HepG2 (cell line): ENCODE data around the gene RNPS1. TPM values are rescaled to one million over a fixed set of nuclear protein-coding genes. Genes with fewer than 3 reads are reported as not detected.
A peak's percentile ranks its signal among the peaks of the same experiment; 100 is the strongest.

Source experiments
- ATAC-seq: fragments of 200-7000 bp; cut with Tn5 transposase; 3 replicates; pipeline ENCODE4 v1.9.1; 2020; ENCODE audit warnings: mild to moderate bottlenecking, moderate library complexity
- BruUV-seq: library from RNA; stranded (reverse); fragments of 400-500 nt; replicated peaks from 2 replicates; lab custom pipeline; 2021; lab: Mats Ljungman, UMichigan
- CTCF ChIA-PET: fragments of 300-600 bp; formaldehyde crosslinking; extraction: SDS; loops from one replicate; lab custom pipeline; 2021; ENCODE audit warnings: low total read pairs, inconsistent platforms, low intra/inter-chr PET ratio; lab: Yijun Ruan, JAX
- POLR2A ChIA-PET: fragments of 350-600 bp; sonication (Branson Sonifier 250); formaldehyde crosslinking; loops from one replicate; lab custom pipeline; 2020; ENCODE audit warnings: antibody characterized with exemption, inconsistent platforms; lab: Yijun Ruan, JAX
- DNase-seq: peaks from one replicate; pipeline ENCODE4 v3.0.0-alpha.2; 2015; ENCODE audit warnings: low spot score
- FAIRE-seq: peaks from 3 replicates; lab custom pipeline; 2011; peaks lifted over from hg19 to GRCh38; lab: Jason Lieb, UNC
- H2AFZ ChIP-seq: one replicate; pipeline ENCODE4 v1.6.1; 2011; ENCODE audit warnings: low read length, inconsistent platforms
- H3K27ac ChIP-seq: fragments of 300-600 bp; 3 replicates; pipeline ENCODE4 v1.8.0; 2011; ENCODE audit warnings: mixed run types, mild to moderate bottlenecking, mixed read lengths, low read length, inconsistent platforms; ENCODE audit not compliant: insufficient read depth; ENCODE audit errors: extremely low read length
- H3K27me3 ChIP-seq, 2 experiments: fragments of 200-600 bp in 1 of 2; 2 replicates in 1 of 2; 3 replicates in 1 of 2; pipeline versions ENCODE4 v1.6.0 to v1.8.0; 2011; ENCODE audit warnings: low read length in 2 of 2, mild to moderate bottlenecking in 2 of 2, moderate library complexity in 2 of 2, inconsistent platforms in 1 of 2; ENCODE audit not compliant: insufficient read depth in 2 of 2, control insufficient read depth in 1 of 2
- H3K36me3 ChIP-seq, 2 experiments: fragments of 200-600 bp in 1 of 2; replicated peaks in 1 of 2; 2 replicates in 1 of 2; 3 replicates in 1 of 2; pipeline versions ENCODE4 v1.5.1 to v1.8.0; 2011; ENCODE audit warnings: low read length in 2 of 2, inconsistent platforms in 1 of 2; ENCODE audit not compliant: insufficient read depth in 2 of 2, control insufficient read depth in 1 of 2
- H3K4me1 ChIP-seq: 2 replicates; pipeline ENCODE4 v1.5.1; 2012; ENCODE audit warnings: low read length, inconsistent platforms; ENCODE audit not compliant: insufficient read depth
- H3K4me2 ChIP-seq: 2 replicates; pipeline ENCODE4 v1.6.0; 2011; ENCODE audit warnings: low read depth, low read length, inconsistent platforms
- H3K4me3 ChIP-seq, 3 experiments: fragments of 200-600 bp in 1 of 3; sonication (generic), shearing (Covaris generic) in 1 of 3; replicated peaks in 1 of 3; 2 replicates each; pipeline ENCODE4 v1.5.1; 2011 to 2016; ENCODE audit warnings: low read length in 3 of 3, inconsistent platforms in 2 of 3, low read depth in 2 of 3, mild to moderate bottlenecking in 2 of 3, control low read depth in 1 of 3, mixed read lengths in 1 of 3; ENCODE audit not compliant: insufficient read depth in 1 of 3
- H3K79me2 ChIP-seq: one replicate; pipeline ENCODE4 v1.6.1; 2011; ENCODE audit warnings: low read length, inconsistent platforms; ENCODE audit not compliant: insufficient read depth
- H3K9ac ChIP-seq: 2 replicates; pipeline ENCODE4 v1.6.0; 2011; ENCODE audit warnings: mild to moderate bottlenecking, low read depth, low read length, inconsistent platforms; ENCODE audit not compliant: insufficient read depth
- H3K9me3 ChIP-seq: 2 replicates; pipeline ENCODE4 v1.5.1; 2012; ENCODE audit warnings: mild to moderate bottlenecking, low read length
- H4K20me1 ChIP-seq: 2 replicates; pipeline ENCODE4 v1.6.0; 2011; ENCODE audit warnings: inconsistent platforms, mild to moderate bottlenecking, low read length, moderate library complexity; ENCODE audit not compliant: insufficient read depth
- AGO2 ChIP-seq: fragments of 200-400 bp; formaldehyde crosslinking; optimal IDR thresholded peaks from 2 replicates; pipeline ENCODE3; 2017; ENCODE audit warnings: mild to moderate bottlenecking, low read depth, low read length, moderate library complexity
- ATF4 ChIP-seq, 2 experiments: fragments of 450-650 bp in 1 of 2; sonication (generic) in 1 of 2; formaldehyde crosslinking; IDR thresholded peaks; 2 replicates each; pipeline versions ENCODE4 v1.5.0 to v1.8.0; 2020 to 2022; ENCODE audit warnings: mild to moderate bottlenecking in 1 of 2, missing genetic modification reagents in 1 of 2
- FOXA1 ChIP-seq, 2 experiments: fragments of 450-650 bp in 1 of 2; sonication (generic) in 1 of 2; formaldehyde crosslinking in 1 of 2; IDR thresholded peaks; 2 replicates each; pipeline versions ENCODE4 v1.4.0 to v1.6.1; 2016 to 2020; ENCODE audit warnings: missing genetic modification reagents in 1 of 2
- HOXD1 ChIP-seq: sonication (generic); formaldehyde crosslinking; IDR thresholded peaks from 2 replicates; pipeline ENCODE4 v1.5.0; 2020; ENCODE audit warnings: missing genetic modification reagents
- KDM2A ChIP-seq: sonication (generic); formaldehyde crosslinking; IDR thresholded peaks from 2 replicates; pipeline ENCODE4 v1.4.0; 2020; ENCODE audit warnings: low read depth, missing genetic modification reagents, borderline replicate concordance
- POLR2AphosphoS5 ChIP-seq: IDR thresholded peaks from 2 replicates; pipeline ENCODE4 v1.6.1; 2012; ENCODE audit warnings: low read depth, low read length
- RBM22 ChIP-seq: fragments of 200-400 bp; formaldehyde crosslinking; optimal IDR thresholded peaks from 2 replicates; pipeline ENCODE3; 2017; ENCODE audit warnings: mild to moderate bottlenecking, low read length, moderate library complexity
- REXO4 ChIP-seq: sonication (generic); formaldehyde crosslinking; IDR thresholded peaks from 2 replicates; pipeline ENCODE4 v1.8.0; 2022; ENCODE audit warnings: missing genetic modification reagents, mild to moderate bottlenecking, borderline replicate concordance
- SMAD1 ChIP-seq: sonication (generic); formaldehyde crosslinking; IDR thresholded peaks from 2 replicates; pipeline ENCODE4 v1.4.0; 2020; ENCODE audit warnings: missing genetic modification reagents, low read depth, mild to moderate bottlenecking, borderline replicate concordance
- SPEN ChIP-seq: sonication (generic); formaldehyde crosslinking; IDR thresholded peaks from 2 replicates; pipeline ENCODE4 v1.5.1; 2020; ENCODE audit warnings: low read depth, mild to moderate bottlenecking, missing genetic modification reagents
- SYNCRIP ChIP-seq: fragments of 200-400 bp; formaldehyde crosslinking; IDR thresholded peaks from 2 replicates; pipeline ENCODE4 v1.6.1; 2018; ENCODE audit warnings: mild to moderate bottlenecking, low read depth, low read length; ENCODE audit not compliant: insufficient read depth
- TEAD3 ChIP-seq: optimal IDR thresholded peaks from 2 replicates; pipeline ENCODE3; 2016; ENCODE audit warnings: borderline replicate concordance
- ZBTB7B ChIP-seq: sonication (generic); formaldehyde crosslinking; IDR thresholded peaks from 2 replicates; pipeline ENCODE4 v1.4.0; 2020; ENCODE audit warnings: missing genetic modification reagents
- ZFP91 ChIP-seq: sonication (generic); formaldehyde crosslinking; IDR thresholded peaks from 2 replicates; pipeline ENCODE4 v1.9.0; 2022; ENCODE audit warnings: missing genetic modification reagents, mild to moderate bottlenecking, borderline replicate concordance
- ZNF333 ChIP-seq: sonication (generic); formaldehyde crosslinking; IDR thresholded peaks from 2 replicates; pipeline ENCODE4 v1.4.0; 2020; ENCODE audit warnings: mild to moderate bottlenecking, missing genetic modification reagents, borderline replicate concordance
- ZNF557 ChIP-seq: sonication (generic); formaldehyde crosslinking; IDR thresholded peaks from 2 replicates; pipeline ENCODE4 v1.4.0; 2020; ENCODE audit warnings: missing genetic modification reagents
- WGBS: methylation state at CpG from one replicate; pipeline ENCODE4 v1.1.6; 2017; ENCODE audit warnings: low lambda C conversion rate; 5-methylcytosine and 5-hydroxymethylcytosine counted together
- in situ Hi-C: cut with HindIII; loops from 2 replicates; pipeline ENCODE4 v1.10.0; 2017; ENCODE audit warnings: low pct_unique_long_range_greater_than_20kb; ENCODE audit not compliant: extremely low pct_ligation_motif_present
- intact Hi-C: fragments of 100-400 bp; cut with micrococcal nuclease; formaldehyde crosslinking; loops from one replicate; pipeline ENCODE4 v1.10.0; 2022; ENCODE audit not compliant: unreplicated experiment
- polyA plus RNA-seq, 8 experiments: library from polyadenylated mRNA; depleted of rRNA in 3 of 8; stranded (reverse) in 7 of 8; unstranded in 1 of 8; fragments of >200 nt; fragmentation: Illumina TruSeq in 4 of 8; extraction: Trizol in 4 of 8; gene quantifications; 2 replicates each; pipeline versions ENCODE4 v1.2.1 to v1.2.3, GENCODE V29; 2011 to 2016; ENCODE audit warnings: low read depth in 4 of 8, missing spikeins in 1 of 8, mixed read lengths in 1 of 8; ENCODE audit not compliant: insufficient read depth in 1 of 8
- total RNA-seq, 5 experiments: library from RNA; depleted of rRNA; stranded (reverse); fragments of >200 nt; fragmentation: Illumina TruSeq; extraction: Trizol; gene quantifications; 2 replicates each; pipeline ENCODE4 v1.2.3, GENCODE V29; 2016; ENCODE audit warnings: low read depth in 1 of 5
- TF ChIP-seq, protein P1 (sequence below): sonication (generic); formaldehyde crosslinking; IDR thresholded peaks from 2 replicates; pipeline ENCODE4 v1.5.0; 2020; ENCODE audit warnings: mild to moderate bottlenecking, missing genetic modification reagents, borderline replicate concordance
- TF ChIP-seq, protein P2 (sequence below): IDR thresholded peaks from 2 replicates; pipeline ENCODE4 v1.6.1; 2016; ENCODE audit warnings: missing biosample characterization, missing genetic modification reagents, low read depth

RNPS1 gene
- total and polyA plus RNA-seq, 2 of the 13 experiments (the other 11 are each of a cell fraction or from before 2014, with no cell fraction given): 126 to 133 TPM

DNA sequence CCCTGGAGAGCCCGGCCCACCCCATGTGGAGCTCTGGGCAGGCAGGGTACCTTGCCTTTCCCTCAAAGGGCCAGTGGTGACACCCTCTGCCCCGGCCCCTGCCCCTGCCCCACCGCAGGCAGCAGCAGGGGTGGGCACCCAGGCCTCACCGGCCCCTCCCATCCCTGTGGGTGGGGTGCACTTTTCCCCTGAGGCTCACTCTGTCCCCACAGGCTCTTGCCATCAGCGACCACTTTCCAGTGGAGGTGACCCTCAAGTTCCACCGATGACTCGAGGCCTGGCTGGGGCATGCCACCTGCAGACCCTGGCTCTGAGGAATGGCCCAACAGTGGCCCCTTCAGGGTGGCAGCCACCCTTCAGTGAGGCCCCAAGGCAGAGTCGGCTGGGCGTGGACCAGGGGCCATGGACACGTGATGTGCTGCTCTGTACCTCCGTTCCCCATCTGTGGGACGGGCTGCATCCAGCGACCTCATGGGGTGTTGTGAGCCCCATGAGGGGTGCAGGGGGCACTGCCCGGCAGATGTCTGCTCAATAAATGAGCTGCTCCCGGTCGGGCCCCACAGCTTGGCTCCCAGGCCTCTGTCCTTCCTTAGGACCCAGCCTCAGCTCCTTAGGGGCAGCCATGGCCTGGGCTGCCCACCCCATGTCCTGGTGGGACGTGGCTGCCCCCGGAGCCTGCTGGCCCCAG is 29.6 kb downstream of the RNPS1 start:
- Histone ChIP-seq H2AFZ (no peak overlapping the region), H3K4me3 (no peak overlapping the region), H3K9ac (no peak overlapping the region), H3K9me3 (no peaks in the 10 kb centered on the region), H3K27ac (peak overlapping the region; percentile 37), H3K4me2 (no peak overlapping the region), H4K20me1 (0 out of 2 replicates have a peak, but pooled peaks cover 2% of the 10 kb centered on the region), H3K79me2 (no peaks in the 10 kb centered on the region), H3K36me3 (peaks cover 5 to 15% of the 10 kb centered on the region in 2 experiments; a peak in 4 of 5 replicates), H3K4me1 (peaks cover 31% of the 10 kb centered on the region), H3K27me3 (no peaks in the 10 kb centered on the region)
- in situ Hi-C loops (no loop called here), intact Hi-C loops (no loop called here)
- BruUV-seq: no TSS peak
- CTCF ChIA-PET: no interaction called here
- DNase-seq (no peak), ATAC-seq (peak; percentile 19), FAIRE-seq (no peak)
- POLR2A ChIA-PET: interaction anchor here (0.9 to 3.5 kb wide), 4 partner anchors 12 to 24 kb away, joined by 3 to 16 read pairs (median 8); partner anchors contain the start of genes ECI1 and PGP
- no CpG with 5 or more reads among the region's 18 CpGs for WGBS
- TF ChIP-seq ZFP91 (CRISPR knock-in tag) (peak; percentile 40; the same call in 1 of the 2 replicates), KDM2A (CRISPR knock-in tag) (peak; percentile 50; the same call in 1 of the 2 replicates), FOXA1 (IDR thresholded peaks at IDR 0.05) (no peak), FOXA1 (CRISPR knock-in tag; IDR thresholded peaks at IDR 0.05) (no peak), SPEN (CRISPR knock-in tag) (no peak), HOXD1 (no peak), ZNF557 (CRISPR knock-in tag) (no peak), REXO4 (CRISPR knock-in tag) (no peak), ZNF333 (no peak), RBM22 (peak; percentile 92), SYNCRIP (no peak), SMAD1 (CRISPR knock-in tag) (no peak), ZBTB7B (CRISPR knock-in tag) (no peak), AGO2 (peak; percentile 96), POLR2AphosphoS5 (no peak), TEAD3 (CRISPR knock-in tag) (no peak), ATF4 (CRISPR knock-in tag; IDR thresholded peaks at IDR 0.05) (no peak)
- TF ChIP-seq, protein P1, sequence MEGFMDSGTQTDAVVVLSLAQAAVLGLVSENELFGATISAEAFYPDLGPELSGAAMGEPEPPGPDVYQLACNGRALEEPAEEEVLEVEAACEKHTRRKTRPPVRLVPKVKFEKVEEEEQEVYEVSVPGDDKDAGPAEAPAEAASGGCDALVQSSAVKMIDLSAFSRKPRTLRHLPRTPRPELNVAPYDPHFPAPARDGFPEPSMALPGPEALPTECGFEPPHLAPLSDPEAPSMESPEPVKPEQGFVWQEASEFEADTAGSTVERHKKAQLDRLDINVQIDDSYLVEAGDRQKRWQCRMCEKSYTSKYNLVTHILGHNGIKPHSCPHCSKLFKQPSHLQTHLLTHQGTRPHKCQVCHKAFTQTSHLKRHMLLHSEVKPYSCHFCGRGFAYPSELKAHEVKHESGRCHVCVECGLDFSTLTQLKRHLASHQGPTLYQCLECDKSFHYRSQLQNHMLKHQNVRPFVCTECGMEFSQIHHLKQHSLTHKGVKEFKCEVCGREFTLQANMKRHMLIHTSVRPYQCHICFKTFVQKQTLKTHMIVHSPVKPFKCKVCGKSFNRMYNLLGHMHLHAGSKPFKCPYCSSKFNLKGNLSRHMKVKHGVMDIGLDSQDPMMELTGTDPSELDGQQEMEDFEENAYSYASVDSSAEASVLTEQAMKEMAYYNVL (CRISPR knock-in tag): no peak
- TF ChIP-seq, protein P2, sequence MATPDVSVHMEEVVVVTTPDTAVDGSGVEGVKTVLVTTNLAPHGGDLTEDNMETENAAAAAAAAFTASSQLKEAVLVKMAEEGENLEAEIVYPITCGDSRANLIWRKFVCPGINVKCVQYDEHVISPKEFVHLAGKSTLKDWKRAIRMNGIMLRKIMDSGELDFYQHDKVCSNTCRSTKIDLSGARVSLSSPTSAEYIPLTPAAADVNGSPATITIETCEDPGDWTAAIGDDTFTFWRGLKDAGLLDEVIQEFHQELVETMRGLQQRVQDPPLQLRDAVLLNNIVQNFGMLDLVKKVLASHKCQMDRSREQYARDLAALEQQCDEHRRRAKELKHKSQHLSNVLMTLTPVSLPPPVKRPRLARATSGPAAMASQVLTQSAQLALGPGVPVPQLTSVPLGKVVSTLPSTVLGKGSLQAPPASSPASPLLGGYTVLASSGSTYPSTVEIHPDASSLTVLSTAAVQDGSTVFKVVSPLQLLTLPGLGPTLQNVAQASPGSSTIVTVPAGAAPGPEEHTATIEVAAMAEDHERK (CRISPR knock-in tag): no peak
